HEK293T (cell line): ENCODE results near the gene SPATS2L.

Experiments
- ARNT ChIP-seq: fragments of 450-650 bp; IDR thresholded peaks from 2 replicates; pipeline ENCODE4 v1.6.1; 2017; ENCODE audit warnings: mild to moderate bottlenecking
- BHLHE40 ChIP-seq: fragments of 450-650 bp; IDR thresholded peaks from 2 replicates; pipeline ENCODE4 v1.6.1; 2016; ENCODE audit warnings: mild to moderate bottlenecking, moderate library complexity, borderline replicate concordance
- CTBP1 ChIP-seq: fragments of 450-650 bp; IDR thresholded peaks from 2 replicates; pipeline ENCODE4 v1.6.1; 2016; ENCODE audit warnings: borderline replicate concordance
- ELF4 ChIP-seq: fragments of 450-650 bp; IDR thresholded peaks from 2 replicates; pipeline ENCODE4 v1.6.1; 2017; ENCODE audit warnings: antibody characterized with exemption
- FOXA1 ChIP-seq: fragments of 450-650 bp; IDR thresholded peaks from 2 replicates; pipeline ENCODE4 v1.6.1; 2016; ENCODE audit warnings: mild to moderate bottlenecking
- FOXK2 ChIP-seq: fragments of 450-650 bp; IDR thresholded peaks from 2 replicates; pipeline ENCODE4 v1.6.1; 2016; ENCODE audit warnings: mild to moderate bottlenecking
- FOXM1 ChIP-seq: fragments of 450-650 bp; IDR thresholded peaks from 2 replicates; pipeline ENCODE4 v1.6.1; 2017; ENCODE audit warnings: mild to moderate bottlenecking, borderline replicate concordance
- HDGF ChIP-seq: fragments of 450-650 bp; IDR thresholded peaks from 2 replicates; pipeline ENCODE4 v1.6.1; 2017; ENCODE audit warnings: antibody characterized with exemption, borderline replicate concordance
- L3MBTL2 ChIP-seq: fragments of 450-650 bp; conservative IDR thresholded peaks from 2 replicates; pipeline ENCODE4 v1.6.1; 2016; ENCODE audit warnings: mild to moderate bottlenecking
- NFRKB ChIP-seq: fragments of 450-650 bp; IDR thresholded peaks from 2 replicates; pipeline ENCODE4 v1.6.1; 2016; ENCODE audit warnings: mild to moderate bottlenecking, moderate library complexity
- SP1 ChIP-seq: fragments of 450-650 bp; IDR thresholded peaks from 2 replicates; pipeline ENCODE4 v1.6.1; 2017
- SUZ12 ChIP-seq: fragments of 450-650 bp; IDR thresholded peaks from 2 replicates; pipeline ENCODE4 v1.6.1; 2016; ENCODE audit warnings: mild to moderate bottlenecking
- TARDBP ChIP-seq: fragments of 450-650 bp; IDR thresholded peaks from 2 replicates; pipeline ENCODE4 v1.6.1; 2016
- TF ChIP-seq, protein P1 (sequence below): fragments of 450-650 bp; IDR thresholded peaks from 2 replicates; pipeline ENCODE4 v1.6.1; 2016

DNA sequence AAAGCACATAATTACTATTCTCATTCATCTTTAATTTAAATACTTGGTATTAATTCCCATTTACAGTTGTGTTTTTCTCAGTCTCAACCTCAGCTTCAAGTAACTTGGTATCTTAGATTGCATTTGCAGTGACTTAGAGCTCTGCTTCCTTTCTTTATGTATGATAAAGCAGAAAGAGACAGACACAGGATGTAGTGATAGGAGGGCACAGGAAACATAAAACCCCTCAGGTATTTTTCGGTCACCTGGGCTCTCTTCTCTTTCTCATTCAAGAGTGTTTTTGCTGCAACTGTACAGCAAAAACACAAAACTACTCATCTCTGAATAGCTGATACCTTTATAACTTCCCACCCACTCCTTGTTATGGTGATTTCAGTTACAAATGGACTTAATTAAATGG lies 120.3 kb downstream of the SPATS2L start:
- TF ChIP-seq ELF4, result no peak
- TF ChIP-seq BHLHE40, result no peak
- no peak for TF ChIP-seq SP1
- TF ChIP-seq SUZ12, result no peak
- no peak for TF ChIP-seq FOXK2
- TF ChIP-seq TARDBP, result no peak
- no peak for TF ChIP-seq HDGF
- no peak for TF ChIP-seq NFRKB
- no peak for TF ChIP-seq ARNT
- TF ChIP-seq, protein P1, sequence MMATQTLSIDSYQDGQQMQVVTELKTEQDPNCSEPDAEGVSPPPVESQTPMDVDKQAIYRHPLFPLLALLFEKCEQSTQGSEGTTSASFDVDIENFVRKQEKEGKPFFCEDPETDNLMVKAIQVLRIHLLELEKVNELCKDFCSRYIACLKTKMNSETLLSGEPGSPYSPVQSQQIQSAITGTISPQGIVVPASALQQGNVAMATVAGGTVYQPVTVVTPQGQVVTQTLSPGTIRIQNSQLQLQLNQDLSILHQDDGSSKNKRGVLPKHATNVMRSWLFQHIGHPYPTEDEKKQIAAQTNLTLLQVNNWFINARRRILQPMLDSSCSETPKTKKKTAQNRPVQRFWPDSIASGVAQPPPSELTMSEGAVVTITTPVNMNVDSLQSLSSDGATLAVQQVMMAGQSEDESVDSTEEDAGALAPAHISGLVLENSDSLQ, result no peak
- TF ChIP-seq FOXM1, result no peak
- no peak for TF ChIP-seq L3MBTL2
- no peak for TF ChIP-seq FOXA1
- TF ChIP-seq CTBP1, result no peak
